ENCODE measurements around the gene PGF.

PGF gene

GRCh38 chr14:74904635-74905503 is 50.5 kb downstream of the PGF start:
- DNase-seq (ENCODE audit: low spot score) (no peak), FAIRE-seq (no peak)

DNA sequence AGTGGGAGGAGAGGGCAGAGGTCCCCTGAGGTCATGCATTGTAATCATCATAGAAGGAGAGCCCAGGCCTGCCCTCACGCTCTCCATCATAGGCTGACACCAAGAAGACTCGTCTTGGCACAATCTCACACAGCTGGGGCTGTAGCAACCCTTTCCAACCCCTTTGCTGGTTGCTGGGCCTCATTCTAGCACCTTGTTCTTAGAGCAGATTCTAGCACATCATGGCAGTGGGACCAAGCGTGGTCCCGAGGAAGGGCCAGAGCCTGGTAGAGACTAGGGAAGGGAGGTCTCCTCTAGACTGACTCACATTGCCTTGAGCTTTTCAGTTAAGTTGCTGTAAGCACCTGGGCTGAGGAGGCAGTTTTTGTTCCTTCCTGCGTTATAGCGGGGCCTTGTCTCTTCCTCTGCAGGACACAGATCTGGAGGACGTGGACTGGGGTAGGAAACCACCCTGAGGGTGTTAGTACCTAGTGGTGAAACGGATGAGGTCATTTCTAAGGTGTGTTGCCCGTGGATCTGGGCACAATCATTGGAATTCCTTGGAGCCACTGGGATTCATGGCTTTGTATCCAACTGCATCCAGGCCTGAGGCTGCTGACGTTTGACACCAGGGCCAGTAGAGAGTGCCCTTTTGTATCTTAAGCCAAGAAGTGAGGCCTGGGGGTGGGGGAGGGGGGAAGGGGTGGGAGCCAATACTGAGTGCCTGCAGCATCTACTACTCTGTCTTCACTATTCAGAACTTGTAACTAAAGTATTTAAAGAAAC is 52.3 kb downstream of the PGF start:
- DNase-seq (ENCODE audit: low spot score) (no peak), FAIRE-seq (no peak)

GRCh38 chr14:74898694-74899093 is 56.7 kb downstream of the PGF start:
- DNase-seq (ENCODE audit: low spot score): no peak
- no peak for FAIRE-seq

DNA sequence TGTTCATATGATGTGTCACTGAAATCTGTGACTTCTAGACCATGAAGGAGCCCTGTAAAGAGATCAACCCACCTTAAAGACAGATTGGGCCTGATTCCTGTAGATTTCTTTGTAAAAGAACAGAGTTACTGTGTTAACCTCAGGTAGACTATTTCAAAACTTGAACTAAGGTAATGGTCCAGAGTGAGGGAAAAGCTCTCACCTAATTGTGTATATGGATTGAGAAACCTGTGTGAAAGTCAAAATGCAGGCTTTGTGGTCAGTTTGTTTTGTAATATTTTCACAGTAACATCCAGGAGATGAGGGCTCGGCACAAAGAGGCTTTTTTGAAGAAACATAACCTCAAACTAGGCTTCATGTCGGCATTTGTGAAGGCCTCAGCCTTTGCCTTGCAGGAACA is 57.3 kb downstream of the PGF start:
- no peak for DNase-seq (ENCODE audit: low spot score)
- FAIRE-seq: no peak

GRCh38 chr14:74897642-74898041 is 57.8 kb downstream of the PGF start:
- FAIRE-seq: no peak

DNA sequence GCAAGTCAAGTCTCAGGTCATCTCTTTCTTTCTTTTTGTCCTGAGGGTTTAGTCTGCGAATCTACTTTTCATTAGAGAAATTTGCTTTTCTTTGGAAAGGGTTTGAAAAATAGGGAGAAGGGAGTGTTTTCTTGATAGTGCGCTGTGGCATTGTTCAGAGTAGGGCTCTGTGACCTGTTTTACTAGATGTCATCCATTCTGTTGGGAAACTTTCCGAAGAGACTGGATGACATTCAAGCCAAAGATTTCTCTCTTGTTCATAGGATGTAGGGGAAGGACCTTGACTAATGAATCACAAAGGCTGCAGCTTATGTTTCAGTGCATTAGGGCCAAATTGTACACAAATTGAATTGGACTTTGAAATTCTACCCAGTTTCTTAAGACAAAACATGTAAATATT is 59.0 kb downstream of the PGF start:
- no peak for FAIRE-seq

More at GRCh38 chr14:74897642-74898041, 57.8 kb downstream of the PGF start:
- no peak for DNase-seq (ENCODE audit: low spot score)

GRCh38 chr14:74893614-74894091 is 61.7 kb downstream of the PGF start:
- FAIRE-seq (no peak), DNase-seq (ENCODE audit: low spot score) (no peak)

More for the DNA sequence above, 59.0 kb downstream of the PGF start:
- DNase-seq (ENCODE audit: low spot score): no peak

DNA sequence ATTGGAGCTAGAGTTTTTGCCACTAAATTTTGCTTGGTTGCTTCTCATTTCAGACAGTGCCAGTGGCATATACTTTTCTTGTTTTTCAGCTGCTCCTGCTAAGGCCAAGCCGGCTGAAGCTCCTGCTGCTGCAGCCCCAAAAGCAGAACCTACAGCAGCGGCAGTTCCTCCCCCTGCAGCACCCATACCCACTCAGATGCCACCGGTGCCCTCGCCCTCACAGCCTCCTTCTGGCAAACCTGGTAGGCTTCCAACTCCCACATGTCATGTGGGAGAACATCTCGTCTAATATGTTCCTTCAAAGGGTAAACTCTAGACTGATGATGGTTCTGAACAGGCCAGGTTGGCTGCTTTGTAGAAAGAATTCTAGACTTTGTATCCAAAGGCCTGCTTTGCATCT is 62.7 kb downstream of the PGF start:
- DNase-seq (ENCODE audit: low spot score) (no peak), FAIRE-seq (no peak)

DNA sequence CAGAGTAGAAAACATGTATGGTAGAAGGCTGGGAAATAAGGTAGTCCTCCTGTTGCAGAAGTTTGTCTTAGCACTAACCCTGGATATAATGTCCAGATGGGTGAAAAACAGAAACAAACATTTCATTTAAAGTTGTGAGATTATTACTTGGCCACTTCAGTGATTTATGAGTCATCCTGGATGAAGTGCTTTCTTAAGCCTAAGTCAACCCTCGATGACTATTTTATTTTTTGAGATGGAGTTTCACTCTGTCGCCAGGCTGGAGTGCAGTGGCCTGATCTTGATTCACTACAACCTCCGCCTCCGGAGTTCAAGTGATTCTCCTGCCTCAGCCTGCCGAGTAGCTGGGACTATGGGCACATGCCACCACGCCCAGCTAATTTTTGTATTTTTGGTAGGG is 63.5 kb downstream of the PGF start:
- FAIRE-seq (no peak), DNase-seq (ENCODE audit: low spot score) (no peak)

Measured in urothelium cell line (cell line).